Esophagus squamous epithelium (tissue), 4 donors: Measurements from ENCODE around the gene TBC1D10A.

ENCODE experiments used
- CTCF ChIP-seq, 6 experiments: fragments of 450-650 bp in 4 of 6; fragments of 200-600 bp in 2 of 6; sonication (generic) in 2 of 6; IDR thresholded peaks; one replicate each; pipeline ENCODE4 v1.5.1; 2016 to 2019; ENCODE audit warnings: antibody characterized with exemption in 6 of 6, mild to moderate bottlenecking in 4 of 6, moderate library complexity in 4 of 6
- POLR2A ChIP-seq, 4 donors: fragments of 450-650 bp; IDR thresholded peaks; one replicate each; pipeline ENCODE4 v1.6.1; 2017; ENCODE audit warnings: antibody characterized with exemption in 4 of 4, mild to moderate bottlenecking in 4 of 4, moderate library complexity in 3 of 4

GRCh38 chr22:30293026-30293425 is 33.7 kb downstream of the TBC1D10A start:
- no peak for TF ChIP-seq CTCF (IDR thresholded peaks at IDR 0.05)
- no peak for TF ChIP-seq POLR2A (IDR thresholded peaks at IDR 0.05)
